NCI-H187 treated with DMSO at 0.1 percent for 48 hours (cell line): ENCODE measurements around the gene SGK1.
"Not testable (repeated sequence)": the region's sequence is repeated elsewhere in the genome, so short reads cannot be mapped to it uniquely, and the experiment has no call there.

Experiments used
- DNase-seq: peaks from one replicate; lab custom pipeline; 2025; lab: John Stamatoyannopoulos, UW

Gene SGK1

DNA sequence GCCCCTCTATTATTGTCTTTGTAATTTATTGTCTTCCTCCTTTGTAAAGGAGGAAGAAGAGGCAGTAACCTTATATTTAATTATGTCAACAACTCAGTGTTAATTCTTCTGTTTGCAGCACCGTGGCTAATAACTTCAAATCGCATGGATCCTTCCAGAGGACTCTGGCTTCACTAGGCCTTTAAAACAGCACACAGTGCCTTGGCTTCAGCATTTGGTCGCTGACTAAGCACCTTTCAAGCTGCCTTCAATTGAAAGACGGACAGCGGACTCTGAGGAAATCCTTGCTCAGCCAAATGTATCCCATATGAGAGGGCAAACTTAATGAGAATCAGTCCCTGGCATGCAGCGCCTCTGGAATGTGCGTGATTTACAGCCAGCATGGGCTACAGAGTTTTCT, 64.2 kb downstream of the SGK1 start:
- no peak for DNase-seq

DNA sequence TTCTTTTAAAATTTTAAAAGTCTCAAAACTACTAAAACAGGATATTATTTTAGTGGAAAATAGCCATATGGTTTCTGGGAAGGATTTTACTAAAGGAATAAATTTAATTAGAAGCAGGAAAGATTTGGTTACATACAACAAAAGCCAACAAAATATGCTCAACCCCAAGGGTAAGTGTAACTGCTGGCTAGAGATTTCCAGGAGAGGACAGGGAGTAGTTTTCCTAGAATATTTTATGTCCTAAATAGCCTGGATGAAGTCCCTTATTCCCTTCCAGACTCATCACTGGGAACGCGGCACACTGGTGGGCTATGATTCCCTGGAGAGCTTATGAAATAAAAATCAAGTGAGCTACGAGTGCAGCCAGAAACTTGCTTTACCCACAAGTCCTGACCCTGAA, 66.6 kb downstream of the SGK1 start:
- no peak for DNase-seq

DNA sequence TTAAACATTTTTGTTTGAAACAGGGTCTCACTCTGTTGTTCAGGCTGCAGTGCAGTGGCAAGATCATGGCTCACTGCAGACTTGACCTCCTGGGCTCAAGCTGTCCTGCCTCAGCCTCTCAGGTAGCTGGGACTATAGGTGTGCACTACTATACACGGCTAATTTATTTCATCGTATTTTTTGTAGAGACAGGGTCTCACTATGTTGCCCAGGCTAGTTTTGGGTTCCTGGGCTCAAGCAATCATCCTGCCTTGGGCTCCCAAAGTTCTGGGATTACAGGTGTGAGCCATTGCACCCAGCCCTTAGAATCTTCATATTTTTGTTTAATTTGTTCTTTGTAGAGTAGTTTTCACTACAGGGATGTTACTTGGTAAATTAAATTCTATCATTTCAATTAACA, 67.1 kb downstream of the SGK1 start:
- no peak for DNase-seq

DNA sequence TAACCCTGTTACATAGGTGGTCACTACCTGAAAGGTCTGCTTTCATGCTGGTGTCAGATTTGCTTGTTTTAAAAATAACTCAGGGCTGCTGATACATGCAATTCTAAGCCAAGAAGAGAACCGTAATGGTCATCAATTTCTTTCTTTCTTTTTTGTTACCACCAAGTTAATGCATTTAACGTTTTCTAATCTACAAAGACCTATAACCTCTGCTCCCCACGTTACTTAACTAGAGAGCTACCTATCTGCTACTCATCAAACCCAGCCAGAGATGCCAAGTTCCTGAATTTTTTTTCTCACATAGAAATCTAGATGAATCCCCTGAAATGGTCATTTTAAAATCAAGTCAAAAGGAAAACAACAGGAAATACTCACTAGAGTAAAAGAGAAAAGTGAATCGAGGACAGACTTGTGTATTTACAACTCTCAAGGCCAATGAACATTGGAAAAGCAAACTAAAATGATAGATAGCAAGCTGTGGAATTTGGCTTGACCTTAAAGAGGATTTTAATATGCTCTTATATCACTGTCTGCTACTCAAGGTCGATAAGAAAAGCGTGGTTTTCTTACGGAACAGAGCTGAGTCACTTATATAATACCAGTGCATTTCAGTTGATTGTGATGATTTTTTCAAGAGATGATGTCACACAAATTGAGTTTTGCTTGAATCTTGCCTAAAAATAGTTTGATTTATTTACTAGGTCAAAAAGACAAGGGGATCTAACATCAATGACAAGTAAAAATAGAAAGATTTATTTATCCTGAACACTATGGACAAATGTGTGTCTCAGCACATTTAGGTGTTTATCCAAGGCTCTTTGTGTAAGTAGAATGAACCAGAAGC, 67.9 kb downstream of the SGK1 start:
- no peak for DNase-seq

DNA sequence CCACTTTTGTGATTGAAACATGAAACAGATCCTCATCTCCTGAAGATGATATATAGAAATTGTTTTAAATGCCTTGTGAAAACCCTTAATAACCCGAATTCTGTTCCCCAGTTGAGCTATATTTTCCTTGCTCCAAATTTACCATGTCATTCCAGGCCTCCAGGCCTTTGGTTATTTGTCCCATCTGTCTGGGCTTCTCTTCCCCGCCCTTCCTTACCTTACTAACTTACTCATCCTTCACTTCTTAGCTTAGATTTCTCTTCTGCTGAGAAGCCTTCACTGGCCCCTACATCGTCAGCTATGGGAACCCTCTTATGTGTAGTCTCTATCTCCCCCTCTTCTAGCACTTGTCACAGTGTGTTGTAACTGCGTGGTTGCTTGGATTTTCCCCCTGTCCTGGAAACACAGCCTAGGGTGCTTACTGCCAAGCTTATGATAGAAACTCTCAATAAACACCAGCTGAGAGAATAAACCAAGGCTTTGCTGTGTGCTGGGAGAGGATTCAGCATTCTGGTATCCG, 68.6 kb downstream of the SGK1 start:
- DNase-seq: no peak

DNA sequence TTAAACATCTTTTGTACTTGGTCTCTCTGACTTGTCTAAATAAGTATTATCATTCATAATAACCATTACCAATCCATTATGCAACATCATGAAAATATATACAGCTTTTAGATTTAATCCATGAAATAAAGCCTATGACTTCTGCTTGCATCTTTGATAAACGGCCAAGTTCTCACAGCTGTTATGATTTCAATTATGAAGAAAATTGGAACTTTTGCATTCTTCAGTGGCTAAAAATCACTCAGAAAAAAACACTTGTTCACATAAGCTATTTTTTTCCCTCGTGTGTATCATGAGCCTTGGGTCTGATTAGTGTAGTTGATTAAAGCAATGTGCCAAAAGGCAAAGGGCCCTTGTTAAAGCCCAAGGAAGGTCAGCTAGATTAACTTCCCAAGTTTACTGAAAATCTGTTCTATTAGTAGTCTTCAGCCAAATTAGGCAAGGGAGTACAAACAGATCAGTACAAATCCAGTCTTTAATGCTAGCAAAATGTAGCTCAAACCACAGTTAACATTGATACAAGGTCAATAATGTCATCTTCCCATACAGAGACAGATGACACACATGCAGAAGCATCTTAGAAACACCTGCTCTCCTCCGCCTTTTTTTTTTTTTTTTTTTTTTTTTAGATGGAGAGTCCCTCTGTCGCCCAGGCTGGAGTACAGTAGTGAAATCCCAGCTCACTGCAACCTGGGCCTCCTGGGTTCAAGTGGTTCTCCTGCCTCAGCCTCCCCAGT, 69.9 kb downstream of the SGK1 start:
- DNase-seq: no peak

DNA sequence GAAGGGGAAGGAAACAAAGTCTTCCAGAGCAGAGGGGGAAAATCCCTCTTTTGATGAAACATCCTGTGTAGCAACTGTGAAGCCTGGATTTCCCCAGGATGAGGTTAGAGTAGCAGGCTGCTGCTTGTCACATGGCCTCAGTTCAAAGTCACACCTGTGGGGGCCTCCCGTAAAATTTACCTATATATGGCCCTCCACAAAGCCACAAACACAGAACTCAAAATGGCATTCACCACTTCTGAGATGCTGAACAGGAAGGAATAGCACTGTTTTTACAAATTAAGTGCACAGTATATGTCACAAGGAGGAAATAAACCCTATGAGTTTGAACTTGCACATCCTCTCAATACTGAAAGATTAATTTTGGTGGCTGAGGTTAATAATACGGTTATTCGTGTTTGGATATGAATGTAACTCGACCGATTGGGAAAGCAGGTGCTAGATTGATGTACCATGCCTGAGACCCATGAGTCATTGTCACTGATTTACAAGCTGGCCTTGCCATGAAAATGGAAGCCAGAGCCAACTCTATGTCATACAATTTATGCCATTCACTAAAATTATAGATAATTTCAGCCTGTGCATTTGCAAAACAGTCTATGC, 70.6 kb downstream of the SGK1 start:
- DNase-seq: no peak

DNA sequence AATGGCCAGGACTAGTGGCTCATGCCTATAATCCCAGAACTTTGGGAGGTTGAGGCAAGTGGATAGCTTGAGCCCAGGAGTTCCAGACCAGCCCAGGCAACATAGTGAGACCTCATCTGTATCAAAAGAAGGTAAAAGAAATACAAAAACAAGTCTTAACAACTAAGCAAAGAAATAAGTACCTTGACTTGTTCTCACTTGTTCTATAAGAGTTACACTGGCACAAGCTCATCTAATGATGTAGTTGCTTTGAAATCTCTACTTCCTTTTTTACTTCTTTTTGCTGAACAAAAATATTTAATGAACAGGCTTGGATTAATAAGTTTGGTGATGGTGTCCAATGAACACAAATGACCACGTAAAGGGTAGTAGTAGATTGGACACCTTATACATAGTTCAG, 72.2 kb downstream of the SGK1 start:
- no peak for DNase-seq

DNA sequence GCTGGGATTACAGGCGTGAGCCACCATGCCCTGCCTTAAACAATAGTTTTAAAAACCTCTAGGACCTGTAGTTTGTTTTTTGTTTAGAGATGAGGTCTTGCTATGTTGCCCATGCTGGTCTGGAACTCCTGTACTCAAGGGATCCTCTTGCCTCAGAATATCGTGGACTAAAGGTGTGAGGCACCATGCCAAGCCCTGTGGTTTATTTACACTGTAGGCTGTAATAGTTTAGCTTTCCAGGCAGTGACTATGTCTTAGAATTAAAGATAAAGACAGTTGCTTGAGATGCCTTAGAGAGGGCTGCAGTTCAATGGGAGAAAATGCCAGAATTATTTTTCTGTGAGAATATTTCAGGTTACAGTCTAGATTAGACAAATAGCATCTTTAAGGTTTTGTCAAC, 72.9 kb downstream of the SGK1 start:
- no peak for DNase-seq

DNA sequence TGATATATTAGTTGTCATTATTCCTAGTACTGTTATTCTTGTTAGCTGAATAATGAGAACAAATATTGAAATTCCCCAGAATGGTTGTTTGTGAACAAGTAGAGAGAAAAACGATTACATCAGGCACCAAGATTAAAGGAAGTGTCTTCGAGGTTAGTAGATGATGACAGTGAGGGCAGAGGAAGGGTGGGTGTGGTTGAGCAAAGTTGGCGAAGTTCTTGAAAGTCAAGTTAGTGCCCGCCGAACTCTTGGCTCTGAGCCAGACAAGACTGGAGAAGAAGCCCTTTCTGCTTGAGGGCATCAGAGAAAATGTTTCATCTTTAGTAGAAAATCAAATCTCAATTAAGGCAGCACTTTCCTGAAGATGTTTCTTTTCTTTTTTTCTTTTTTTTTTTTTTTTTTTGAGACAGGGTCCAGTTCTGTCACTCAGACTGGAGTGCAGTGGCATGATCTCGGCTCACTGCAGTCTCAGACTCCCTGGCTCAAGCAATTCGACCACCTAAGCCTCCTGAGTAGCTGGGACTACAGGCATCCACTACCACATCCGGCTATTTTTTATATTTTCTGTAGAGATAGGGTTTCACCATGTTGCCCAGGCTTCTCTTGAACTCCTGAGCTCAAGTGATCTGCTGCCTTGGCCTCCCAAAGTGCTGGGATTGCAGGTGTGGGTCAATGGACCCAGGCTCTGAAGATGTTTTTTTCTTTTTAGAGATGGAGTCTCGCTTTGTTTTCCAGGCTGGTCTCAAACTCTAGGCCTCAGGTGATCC, 77.1 kb downstream of the SGK1 start:
- DNase-seq: no peak

DNA sequence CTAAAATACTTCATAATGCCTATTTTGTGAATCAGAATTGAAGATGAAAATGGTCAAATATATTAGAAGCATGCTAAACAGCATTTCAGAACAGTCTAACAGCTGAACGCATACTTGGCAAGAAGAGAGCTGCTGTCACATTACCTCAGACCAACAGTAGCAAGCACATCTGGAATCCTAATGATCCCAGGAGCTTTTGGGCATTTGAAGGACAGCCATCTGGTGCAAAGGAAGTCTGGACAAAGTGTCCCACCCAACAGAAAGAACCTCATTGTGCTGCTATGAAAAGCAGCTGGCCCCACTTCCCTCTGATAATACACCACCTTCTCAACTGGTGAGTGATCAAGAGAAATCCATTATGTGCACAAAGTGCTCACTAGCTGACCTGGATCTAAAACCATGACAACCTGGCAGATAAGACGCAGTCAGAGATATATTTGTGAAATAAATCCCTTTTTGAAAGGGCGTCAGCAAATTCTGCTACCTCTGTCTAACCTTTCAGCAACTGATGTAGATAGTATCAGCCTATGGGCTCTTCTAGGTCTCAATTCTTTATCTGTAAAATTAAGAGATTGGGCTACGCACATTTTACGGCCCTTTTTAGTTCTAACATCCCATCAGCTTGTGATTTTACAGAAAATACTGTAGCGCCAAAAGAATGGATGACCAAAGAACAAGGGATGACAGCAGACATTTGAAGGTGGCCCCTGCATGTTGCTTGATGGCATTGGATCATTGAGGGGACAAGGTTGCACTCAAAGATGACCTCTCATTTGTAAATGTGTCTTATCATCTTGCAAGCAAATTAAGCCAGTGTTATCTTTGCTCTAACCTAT, 78.7 kb downstream of the SGK1 start:
- DNase-seq: no peak

DNA sequence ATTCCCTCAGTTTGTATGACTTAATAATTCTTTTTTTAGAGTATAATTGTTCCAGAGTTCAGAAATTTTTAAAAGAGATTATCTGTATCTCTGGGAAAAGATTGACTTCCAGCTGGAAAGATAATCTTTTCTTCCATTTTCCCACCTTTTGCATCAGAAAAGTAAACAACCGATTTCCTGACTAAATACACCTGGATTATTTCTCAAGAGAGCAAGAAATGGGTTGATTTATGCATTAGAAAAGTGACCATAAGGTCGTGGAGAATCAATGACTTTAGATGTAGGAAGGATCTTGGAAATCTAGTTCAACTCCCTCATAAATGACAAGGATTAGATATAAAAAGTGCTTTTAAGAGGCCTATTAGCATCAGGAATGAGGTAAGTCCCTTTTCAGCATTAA, 79.9 kb downstream of the SGK1 start:
- no peak for DNase-seq

DNA sequence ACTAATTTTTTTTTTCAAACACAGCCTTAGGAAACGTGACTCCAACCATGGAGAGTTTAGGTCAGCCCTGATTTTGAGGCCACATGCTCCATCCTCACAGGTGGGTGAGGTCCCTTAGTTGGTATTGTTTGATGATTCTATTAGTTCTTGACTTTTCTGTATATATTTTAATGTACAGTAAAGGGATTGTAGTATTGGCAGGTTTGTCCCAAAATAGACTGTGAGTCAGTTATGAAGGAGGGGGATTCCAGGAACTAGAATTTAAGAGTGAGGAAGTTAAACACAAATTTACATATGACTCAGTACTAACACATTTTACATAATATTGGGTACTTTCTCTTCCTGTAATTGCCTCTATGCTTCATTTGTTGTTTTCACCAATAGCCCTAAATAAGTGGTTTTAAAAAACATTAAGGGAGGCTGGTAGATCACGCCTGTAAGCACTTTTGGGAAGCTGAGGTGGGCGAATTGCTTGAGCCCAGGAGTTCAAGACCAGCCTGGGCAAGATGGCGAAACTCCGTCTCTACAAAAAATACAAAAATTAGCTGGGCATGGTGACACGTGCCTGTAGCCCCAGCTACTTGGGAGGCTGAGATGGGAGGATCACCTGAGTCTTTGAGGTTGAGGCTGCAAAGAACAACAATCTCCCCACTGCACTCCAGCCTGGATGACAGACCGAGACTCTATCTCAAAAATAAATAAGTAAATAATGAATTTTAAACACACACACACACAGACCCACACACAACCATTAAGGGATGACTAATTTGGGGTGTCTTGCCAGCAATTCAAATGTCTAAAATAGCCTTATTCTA, 81.8 kb downstream of the SGK1 start:
- DNase-seq: no peak

DNA sequence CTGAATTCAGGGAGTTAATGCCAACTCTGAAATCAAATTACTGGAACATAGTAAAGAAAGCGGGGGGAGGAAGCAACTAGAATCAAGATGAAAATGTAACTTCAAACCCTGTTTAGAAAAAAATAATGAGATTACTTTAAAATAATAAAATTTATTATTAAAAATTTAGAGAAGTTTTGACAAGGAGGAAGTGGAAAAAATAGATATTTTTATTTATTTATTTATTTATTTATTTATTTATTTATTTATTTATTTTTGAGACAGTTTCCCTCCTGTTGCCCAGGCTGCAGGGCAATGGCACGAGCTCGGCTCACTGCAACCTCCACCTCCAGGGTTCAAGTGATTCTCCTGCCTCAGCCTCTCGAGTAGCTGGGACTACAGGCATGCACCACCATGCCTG, 82.6 kb downstream of the SGK1 start:
- not testable (repeated sequence) for DNase-seq

DNA sequence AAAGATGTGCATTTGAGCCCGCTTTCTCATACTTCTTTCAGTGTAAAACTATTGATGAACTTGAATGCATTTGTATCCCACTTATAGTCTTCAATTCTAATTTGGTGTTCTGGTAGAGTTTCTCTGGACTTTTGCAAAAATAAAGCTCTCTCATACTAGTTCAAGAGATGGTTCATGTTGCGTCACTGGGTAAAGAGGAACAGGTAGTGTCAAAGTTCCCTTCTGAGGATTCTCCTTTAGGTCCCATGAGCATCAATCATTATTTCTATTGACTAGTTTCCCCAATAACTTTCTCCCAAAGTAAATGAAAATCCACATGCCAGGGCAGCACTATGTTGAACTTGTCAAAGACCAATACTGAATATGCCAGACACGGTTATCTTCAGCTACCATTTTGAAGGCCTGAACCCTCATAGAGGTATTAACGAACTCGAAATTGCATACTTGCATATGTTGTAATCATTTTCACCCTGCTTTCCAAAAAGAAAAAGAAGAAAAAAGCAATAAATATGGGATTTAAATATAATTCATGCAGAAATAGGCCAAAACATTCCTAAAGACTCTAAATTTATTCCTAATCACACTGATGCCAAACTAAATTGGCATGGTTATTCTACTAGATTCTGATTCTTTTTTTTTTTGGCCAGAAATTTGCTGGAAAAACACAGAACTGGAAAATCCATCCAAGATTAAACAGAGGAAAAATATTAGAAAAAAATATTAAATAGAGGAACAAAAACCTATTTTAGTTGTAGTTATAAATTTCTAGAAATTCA, 84.5 kb downstream of the SGK1 start:
- DNase-seq: no peak

DNA sequence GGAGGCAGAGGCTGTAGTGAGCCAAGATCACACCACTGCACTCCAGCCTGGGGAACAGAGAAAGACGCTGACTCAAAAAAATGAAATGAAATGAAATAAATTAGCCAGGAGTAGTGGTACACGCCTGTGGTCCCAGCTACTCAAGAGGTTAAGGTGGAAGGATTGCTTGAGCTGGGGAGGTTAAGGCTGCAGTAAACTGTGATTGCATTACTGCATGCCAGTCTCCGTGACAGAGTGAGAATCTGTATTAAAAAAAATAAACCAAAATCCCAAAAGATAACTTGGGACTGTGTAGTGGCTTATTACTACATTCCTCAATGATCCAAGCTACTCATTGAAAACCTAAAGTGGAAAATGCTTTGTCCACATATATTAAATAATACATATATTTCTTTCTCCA, 87.0 kb downstream of the SGK1 start:
- DNase-seq: no peak

DNA sequence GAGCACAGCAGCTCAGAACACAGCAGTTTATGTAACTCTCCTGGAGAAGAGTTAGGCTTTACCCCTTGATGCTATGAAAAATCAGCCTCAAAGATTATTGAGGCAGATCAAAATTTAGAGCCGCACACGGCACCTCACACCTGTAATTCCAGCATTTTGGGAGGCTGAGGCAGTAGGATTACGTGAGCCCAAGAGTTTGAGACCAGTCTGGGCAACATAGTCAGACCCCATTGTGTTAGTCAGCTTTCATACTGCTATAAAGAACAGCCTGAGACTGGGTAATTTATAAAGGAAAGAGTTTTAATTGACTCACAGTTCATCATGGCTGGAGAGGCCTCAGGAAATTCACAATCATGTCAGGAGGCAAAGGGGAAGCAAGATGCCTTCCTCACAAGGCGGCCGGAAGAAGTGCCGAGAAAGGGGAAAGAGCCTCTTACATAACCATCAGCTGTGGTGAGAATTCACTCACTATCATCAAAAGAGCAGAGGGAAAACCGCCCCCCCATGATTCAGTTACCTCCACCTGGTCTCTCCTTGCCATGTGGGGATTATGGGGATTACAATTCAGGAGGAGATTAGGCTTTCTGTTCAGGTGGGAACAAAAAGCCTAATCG, 87.7 kb downstream of the SGK1 start:
- no peak for DNase-seq

DNA sequence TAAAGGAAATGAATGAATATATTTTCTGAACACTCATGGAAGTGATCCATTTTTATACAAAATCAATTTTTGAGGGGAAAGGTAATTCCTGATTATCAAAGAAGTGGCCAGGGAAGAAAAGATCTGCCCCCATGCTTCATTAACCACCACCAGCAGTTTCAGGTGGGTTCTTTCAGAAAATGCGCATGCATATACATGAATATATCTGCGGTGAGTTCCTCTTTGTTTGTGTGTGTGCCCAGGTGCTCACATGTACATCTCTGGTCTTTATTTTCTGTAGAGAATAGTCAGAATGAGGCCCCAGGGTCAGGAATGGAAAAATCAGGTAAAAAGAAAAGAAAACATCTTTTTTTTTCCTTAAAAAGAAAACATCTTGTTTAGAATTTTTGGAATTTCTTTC, 88.4 kb downstream of the SGK1 start:
- DNase-seq: no peak

DNA sequence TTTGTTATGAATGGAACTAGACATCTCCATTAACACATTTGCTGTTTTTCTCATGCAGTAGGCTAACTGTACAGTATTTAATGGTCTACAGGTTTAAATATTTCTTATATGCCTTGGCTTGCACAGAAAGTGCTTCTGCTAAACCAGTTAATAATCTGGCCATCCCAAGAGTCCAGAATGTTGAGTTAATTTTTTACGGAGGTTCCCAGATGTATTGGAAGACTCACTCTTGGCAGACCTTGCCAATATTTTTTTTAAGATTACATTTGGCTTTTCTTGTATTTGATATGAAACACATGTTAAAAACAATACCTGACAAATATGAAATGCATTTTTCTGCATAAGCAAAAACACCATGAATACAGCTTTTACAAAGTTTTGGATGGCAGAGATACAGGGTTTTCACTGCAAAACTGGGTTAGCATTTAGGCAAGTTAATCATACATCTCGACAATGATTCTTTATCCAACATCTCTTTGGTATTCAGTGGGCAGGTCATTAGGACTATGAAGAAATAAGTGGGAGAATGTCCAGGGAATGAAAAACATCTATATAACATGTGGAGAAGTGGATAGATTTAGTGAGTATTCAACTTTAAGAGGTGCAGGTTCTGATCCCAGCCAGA, 94.0 kb downstream of the SGK1 start:
- DNase-seq: no peak
